ENCODE measurements around the gene HNRNPA0.
A peak's percentile ranks its signal among the peaks of the same experiment; 100 is the strongest.

HNRNPA0 gene

DNA sequence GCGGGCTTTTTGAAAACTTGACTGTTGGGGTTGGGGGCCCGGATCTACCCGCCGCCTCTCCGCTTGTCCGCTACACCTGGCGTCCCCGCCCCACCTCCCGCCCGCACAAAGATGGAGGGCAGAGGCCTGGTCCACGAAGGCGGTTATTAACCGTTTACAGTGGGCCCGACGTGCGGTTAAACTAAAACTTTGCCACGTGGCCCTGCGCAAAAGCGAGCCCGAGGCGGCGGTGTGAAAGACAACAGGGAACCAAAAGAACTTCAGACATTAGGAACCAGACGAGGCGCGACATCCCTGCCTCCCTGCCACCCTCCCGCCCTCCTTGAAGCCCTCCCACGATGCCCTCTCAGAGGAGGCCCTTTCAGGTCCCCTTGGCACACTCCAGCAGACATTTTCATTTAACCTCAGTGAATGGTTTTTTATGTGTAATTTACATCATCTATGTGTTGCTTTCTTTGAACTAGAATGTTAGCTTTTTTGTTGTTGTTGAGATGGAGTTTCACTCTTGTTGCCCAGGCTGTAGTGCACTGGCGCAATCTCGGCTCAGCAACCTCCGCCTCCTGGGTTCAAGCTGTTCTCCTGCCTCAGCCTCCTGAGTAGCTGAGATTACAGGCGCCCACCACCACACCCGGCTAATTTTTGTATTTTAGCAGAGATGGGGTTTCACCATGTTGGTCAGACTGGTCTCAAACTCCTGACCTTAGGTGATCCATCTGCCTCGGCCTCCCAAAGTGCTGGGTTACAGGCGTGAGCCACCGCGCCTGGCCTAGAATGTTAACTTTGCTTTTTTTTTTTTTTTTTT, 999 bp upstream of the HNRNPA0 start:
- DNase-seq (ENCODE audit: low read depth in 2 of 2), result no peak

DNA sequence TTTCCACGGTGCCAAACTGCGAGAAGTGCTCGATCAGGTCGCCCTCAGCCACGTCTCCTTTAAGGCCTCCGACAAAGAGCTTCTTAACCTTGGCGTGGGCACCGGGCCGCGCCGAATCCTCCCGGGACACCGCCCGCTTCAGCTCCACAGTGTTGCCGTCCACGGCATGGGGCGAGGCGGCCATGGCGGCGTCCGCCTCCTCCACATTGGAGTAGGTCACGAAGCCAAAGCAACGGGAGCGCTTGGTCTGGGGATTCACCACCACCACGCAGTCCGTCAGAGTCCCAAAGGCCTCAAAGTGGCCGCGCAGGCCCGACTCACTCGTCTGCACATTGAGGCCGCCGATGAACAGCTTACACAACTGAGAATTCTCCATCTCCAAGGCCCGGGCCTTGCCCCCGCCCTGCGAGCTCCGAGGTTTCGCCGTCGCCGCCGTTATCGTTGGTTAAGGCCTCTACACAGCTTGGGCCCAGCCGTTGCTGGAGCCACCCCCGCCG, 424 bp downstream of the HNRNPA0 start:
- no peak for DNase-seq (ENCODE audit: low read depth in 2 of 2)

- DNase-seq (ENCODE audit: low read depth in 2 of 2), result peak in 1 of 2 donors; percentile 31
These were observed 1.1 kb downstream of the HNRNPA0 start for GRCh38 chr5:137752905-137753690.

DNA sequence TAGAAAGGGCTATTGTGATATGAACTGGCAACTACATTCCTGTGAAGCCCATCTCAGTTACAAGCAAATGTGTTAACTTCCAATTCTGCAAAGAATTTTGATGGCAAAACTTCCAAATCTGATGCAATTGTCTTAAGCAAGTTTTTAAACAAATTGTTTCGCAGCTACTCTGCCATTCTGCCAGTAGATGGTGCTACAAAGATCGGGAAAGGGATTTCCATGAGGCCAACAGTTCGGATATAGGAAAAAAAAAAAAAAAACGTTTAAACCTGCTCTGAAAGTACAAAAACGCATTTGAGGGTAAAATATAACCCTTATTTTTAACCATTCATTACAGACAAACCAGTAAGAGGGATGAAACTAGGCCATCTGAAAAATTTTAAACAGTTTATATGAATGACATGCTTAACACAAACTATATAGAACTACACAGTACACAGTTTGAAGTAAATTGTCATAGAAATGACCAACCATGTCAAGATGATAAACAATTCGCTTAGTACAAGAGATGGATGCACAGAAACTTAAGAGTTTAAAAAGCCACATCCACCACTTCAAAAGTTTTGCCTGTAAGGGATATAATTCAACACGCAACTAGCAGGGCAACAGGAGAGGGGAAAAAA, 2.2 kb downstream of the HNRNPA0 start:
- DNase-seq (ENCODE audit: low read depth in 2 of 2), result no peak

GRCh38 chr5:137750436-137750835, 3.7 kb downstream of the HNRNPA0 start:
- no peak for DNase-seq (ENCODE audit: low read depth in 2 of 2)

DNA sequence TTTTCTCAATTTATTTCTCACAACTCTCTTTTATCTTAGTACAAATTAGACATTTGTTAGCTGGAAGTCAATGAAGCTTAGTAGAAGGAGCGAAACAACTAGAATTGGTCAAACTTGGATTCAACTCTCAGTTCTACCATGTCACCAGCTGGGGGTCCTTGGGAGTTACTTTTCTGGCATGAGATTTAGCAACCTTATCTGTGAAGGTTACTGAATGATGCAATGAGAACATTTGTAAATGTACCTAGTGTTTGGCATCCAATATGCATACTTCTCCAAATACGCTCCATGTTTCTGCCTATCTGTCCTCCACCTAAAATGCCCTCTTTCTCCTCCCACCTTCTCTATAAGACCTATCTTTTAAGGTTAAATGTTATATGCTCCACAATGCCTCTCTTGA, 6.3 kb downstream of the HNRNPA0 start:
- no peak for DNase-seq (ENCODE audit: low read depth in 2 of 2)

- DNase-seq (ENCODE audit: low read depth in 2 of 2), result no peak
These were observed 11.0 kb downstream of the HNRNPA0 start for GRCh38 chr5:137743031-137743640.

DNA sequence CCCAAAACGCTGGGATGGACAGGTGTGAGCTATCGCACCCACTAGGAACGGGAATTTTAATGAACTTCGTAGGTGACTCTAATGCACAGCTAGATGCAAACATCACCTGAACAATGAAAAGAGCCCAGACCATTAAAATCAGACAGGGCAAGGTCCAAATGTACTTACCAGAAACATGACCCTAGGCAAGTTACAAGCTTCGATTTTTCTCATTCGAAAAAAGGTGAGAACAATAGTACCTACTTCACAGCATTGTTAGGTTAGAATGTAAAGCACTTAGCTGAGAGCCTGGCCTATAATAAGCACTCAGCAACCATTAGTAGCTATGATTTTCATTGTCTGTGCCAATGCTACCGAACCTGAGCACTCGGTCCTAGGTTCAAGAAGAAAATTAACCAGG, 12.4 kb downstream of the HNRNPA0 start:
- no peak for DNase-seq (ENCODE audit: low read depth in 2 of 2)

GRCh38 chr5:137739737-137740136, 14.4 kb downstream of the HNRNPA0 start:
- no peak for DNase-seq (ENCODE audit: low read depth in 2 of 2)

DNA sequence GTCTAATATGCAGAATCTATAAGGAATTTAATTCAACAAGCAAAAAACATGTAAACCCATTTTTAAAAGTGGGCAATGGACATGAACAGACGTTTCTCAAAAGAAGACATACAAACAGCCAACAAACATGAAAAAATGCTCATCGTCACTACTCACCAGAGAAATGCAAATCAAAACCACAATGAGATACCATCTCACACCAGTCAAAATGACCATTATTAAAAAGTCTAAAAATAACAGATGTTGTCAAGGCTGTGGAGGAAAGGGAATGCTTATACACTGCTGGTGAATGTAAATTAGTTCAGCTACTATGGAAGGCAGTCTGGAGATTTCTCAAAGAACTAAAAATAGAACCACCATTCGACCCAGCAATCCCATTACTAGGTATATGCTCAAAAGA, 15.2 kb downstream of the HNRNPA0 start:
- no peak for DNase-seq (ENCODE audit: low read depth in 2 of 2)

- no peak for DNase-seq (ENCODE audit: low read depth in 2 of 2)
These were observed 16.6 kb downstream of the HNRNPA0 start for GRCh38 chr5:137737349-137738131.

DNA sequence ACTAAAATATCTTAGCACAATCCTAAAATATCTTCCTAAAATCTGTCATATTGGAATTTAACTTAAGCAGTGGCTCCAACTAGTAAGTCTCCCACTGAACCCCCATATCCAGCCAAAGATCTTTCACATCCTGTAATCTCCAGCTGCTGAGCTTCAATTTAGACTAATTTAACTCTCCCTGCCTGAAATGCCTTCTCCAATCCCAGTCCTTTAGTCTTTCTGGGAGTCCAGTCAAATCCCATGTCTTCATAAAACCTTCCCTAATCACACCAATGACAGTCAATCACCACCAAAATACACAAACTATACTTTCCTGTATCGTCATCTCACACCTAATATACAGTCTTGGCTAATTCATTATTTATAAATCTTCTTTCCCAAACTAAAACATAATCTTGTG, 17.7 kb downstream of the HNRNPA0 start:
- no peak for DNase-seq (ENCODE audit: low read depth in 2 of 2)

DNA sequence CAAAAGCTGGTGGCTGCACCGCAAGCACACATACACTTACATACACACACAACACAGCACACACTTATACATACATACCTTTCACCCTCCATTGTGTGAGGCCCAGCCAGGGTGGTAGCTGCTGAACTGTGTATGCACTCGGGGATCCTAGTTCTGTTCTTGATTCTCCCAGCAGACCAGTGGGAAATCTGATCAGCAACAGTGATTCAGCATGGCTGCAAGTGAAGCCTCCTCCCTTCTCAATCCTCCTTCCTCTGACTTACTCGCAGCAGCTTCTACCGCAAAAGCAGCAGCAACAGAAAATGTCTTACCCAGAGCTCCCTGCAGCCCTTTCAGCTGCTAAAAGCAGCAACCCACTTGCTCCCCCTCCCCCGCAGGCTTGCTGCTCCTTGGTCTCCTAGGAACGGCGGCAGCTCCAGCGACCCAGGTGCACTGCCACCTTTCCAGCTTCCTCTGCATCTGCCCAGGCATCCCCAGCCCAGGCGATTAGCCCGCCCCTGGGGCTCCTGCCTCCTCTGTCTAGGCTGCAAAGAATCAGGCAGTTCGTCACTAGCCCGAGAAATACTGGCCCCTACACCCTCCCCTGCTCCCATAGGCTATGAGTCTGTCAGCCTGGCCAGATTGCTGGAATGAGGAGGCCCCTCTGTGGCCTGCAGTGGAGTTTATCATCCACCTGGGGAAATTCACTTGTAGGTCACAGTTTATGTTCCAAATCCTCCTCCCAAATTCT, 18.4 kb downstream of the HNRNPA0 start, which contains the start of gene KLHL3:
Gene KLHL3, minus strand, starts transcription at position 535 of the 730 bp plus-strand sequence. Its CDS starts 443 bp downstream, at position 92.
- no peak for DNase-seq (ENCODE audit: low read depth in 2 of 2)

- no peak for DNase-seq (ENCODE audit: low read depth in 2 of 2)
These were observed 19.1 kb downstream of the HNRNPA0 start for GRCh38 chr5:137734962-137735554.

GRCh38 chr5:137734331-137734730, 19.8 kb downstream of the HNRNPA0 start:
- no peak for DNase-seq (ENCODE audit: low read depth in 2 of 2)

GRCh38 chr5:137733922-137734321, 20.2 kb downstream of the HNRNPA0 start:
- no peak for DNase-seq (ENCODE audit: low read depth in 2 of 2)

- no peak for DNase-seq (ENCODE audit: low read depth in 2 of 2)
These were observed 21.2 kb downstream of the HNRNPA0 start for GRCh38 chr5:137733006-137733405.

GRCh38 chr5:137731176-137731575, 23.0 kb downstream of the HNRNPA0 start:
- no peak for DNase-seq (ENCODE audit: low read depth in 2 of 2)

- DNase-seq (ENCODE audit: low read depth in 2 of 2), result no peak
These were observed 23.8 kb downstream of the HNRNPA0 start for GRCh38 chr5:137730336-137730735.

DNA sequence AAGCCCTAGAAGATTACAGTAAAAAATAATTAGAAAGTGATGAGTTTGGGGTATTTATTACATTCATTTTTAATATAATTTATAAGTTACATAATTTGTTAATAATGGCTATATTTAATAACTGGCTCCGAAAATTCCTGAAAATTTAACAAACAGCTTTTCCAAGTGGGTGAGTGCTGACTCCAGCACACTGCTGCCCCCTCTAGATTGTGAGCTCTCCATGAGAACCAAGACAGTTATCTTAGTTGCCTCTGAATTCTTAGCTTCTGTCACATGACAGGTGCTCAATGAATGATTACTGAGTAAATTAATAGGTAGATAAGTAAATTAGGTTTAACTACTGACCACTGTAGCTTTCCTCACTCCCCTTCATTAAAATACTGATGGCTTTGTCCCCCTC, 26.1 kb downstream of the HNRNPA0 start:
- DNase-seq (ENCODE audit: low read depth in 2 of 2), result no peak
